Esophagus squamous epithelium (tissue), 5 donors: Measurements from ENCODE around the gene GPR151. TPM values are rescaled to one million over a fixed set of nuclear protein-coding genes. Genes with fewer than 3 reads are reported as not detected.

Experiments
- DNase-seq: peaks from one replicate; lab custom pipeline; 2025; lab: John Stamatoyannopoulos, UW
- H3K27ac ChIP-seq, 4 donors: fragments of 200-600 bp; sonication (generic); one replicate each; pipeline ENCODE4 v1.5.1; 2016 to 2019; ENCODE audit warnings: mild to moderate bottlenecking in 1 of 4
- H3K27me3 ChIP-seq, 4 donors: fragments of 200-600 bp; sonication (generic); 1 replicate in 3 of 4; 2 replicates in 1 of 4; pipeline versions ENCODE4 v1.5.1 to v1.6.0; 2017 to 2021; ENCODE audit warnings: antibody characterized with exemption in 1 of 4
- H3K36me3 ChIP-seq, 3 donors: fragments of 200-600 bp; sonication (generic); one replicate each; pipeline ENCODE4 v1.5.1; 2016 to 2019
- H3K4me1 ChIP-seq, 3 donors: fragments of 200-600 bp; sonication (generic); one replicate each; pipeline ENCODE4 v1.5.1; 2017 to 2019
- H3K4me3 ChIP-seq, 4 donors: fragments of 200-600 bp; sonication (generic); 1 replicate in 3 of 4; 2 replicates in 1 of 4; pipeline ENCODE4 v1.5.1; 2016 to 2019; ENCODE audit warnings: mild to moderate bottlenecking in 2 of 4, moderate library complexity in 1 of 4
- H3K9me3 ChIP-seq, 3 donors: fragments of 200-600 bp; sonication (generic); one replicate each; pipeline ENCODE4 v1.5.1; 2016 to 2019
- CTCF ChIP-seq, 6 experiments: fragments of 450-650 bp in 4 of 6; fragments of 200-600 bp in 2 of 6; sonication (generic) in 2 of 6; IDR thresholded peaks; one replicate each; pipeline ENCODE4 v1.5.1; 2016 to 2019; ENCODE audit warnings: antibody characterized with exemption in 6 of 6, mild to moderate bottlenecking in 4 of 6, moderate library complexity in 4 of 6
- POLR2A ChIP-seq, 4 donors: fragments of 450-650 bp; IDR thresholded peaks; one replicate each; pipeline ENCODE4 v1.6.1; 2017; ENCODE audit warnings: antibody characterized with exemption in 4 of 4, mild to moderate bottlenecking in 4 of 4, moderate library complexity in 3 of 4
- WGBS, 2 donors: methylation state at CpG; one replicate each; pipeline ENCODE4 v1.1.5; 2018; 5-methylcytosine and 5-hydroxymethylcytosine counted together
- intact Hi-C: fragments of 100-400 bp; cut with DNase I; formaldehyde crosslinking; loops from one replicate; pipeline ENCODE4 v1.15.0; 2022
- total RNA-seq, 4 donors: library from RNA; depleted of rRNA; stranded (reverse); fragments of >200 nt; gene quantifications; one replicate each; pipeline ENCODE4 v1.1.0, GENCODE V29; 2016
- donor health status: DM: yes; HTN: yes; CAD: no.

Gene GPR151
- total RNA-seq, 4 donors from 2014 or later, result not detected

GRCh38 chr5:146553446-146553845 lies 37.5 kb upstream of the GPR151 start:
- Histone ChIP-seq H3K4me1 (no peaks in the 10 kb centered on the region), H3K27me3 (peaks cover 0 to 22% (median 0%) of the 10 kb centered on the region in 4 donors), H3K9me3 (no peaks in the 10 kb centered on the region), H3K4me3 (no peak overlapping the region), H3K36me3 (no peaks in the 10 kb centered on the region), H3K27ac (no peak overlapping the region)
- DNase-seq, result no peak
- TF ChIP-seq CTCF (IDR thresholded peaks at IDR 0.05) (no peak), POLR2A (IDR thresholded peaks at IDR 0.05) (no peak)
- intact Hi-C loops, result no loop called here
- 35 to 38% methylated on average over 3 of the region's 3 CpGs for WGBS, 2 donors

DNA sequence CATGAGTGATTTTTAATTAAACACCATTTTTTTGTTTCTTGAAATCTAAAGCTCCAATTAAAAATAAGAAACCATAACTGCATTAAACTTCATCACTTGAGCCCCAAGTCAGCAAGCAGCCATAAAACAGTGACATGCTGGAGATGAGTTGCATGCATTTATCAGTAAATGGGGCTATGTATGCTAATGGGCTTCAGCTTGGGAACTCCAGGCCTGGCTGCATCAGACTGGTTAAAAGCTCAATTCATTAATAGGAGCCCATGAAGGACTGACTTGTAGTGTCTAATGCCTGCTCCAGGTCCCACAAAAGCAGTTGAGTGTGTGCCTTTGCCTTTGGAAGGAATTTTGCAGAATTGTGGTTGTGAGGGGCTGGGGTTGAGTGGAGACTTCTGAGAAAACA lies 33.6 kb upstream of the GPR151 start:
- DNase-seq, result no peak
- Histone ChIP-seq H3K4me3 (no peak overlapping the region), H3K4me1 (no peaks in the 10 kb centered on the region), H3K36me3 (no peaks in the 10 kb centered on the region), H3K27ac (no peak overlapping the region), H3K27me3 (peaks cover 0 to 30% (median 0%) of the 10 kb centered on the region in 4 donors), H3K9me3 (no peaks in the 10 kb centered on the region)
- TF ChIP-seq CTCF (IDR thresholded peaks at IDR 0.05) (no peak), POLR2A (IDR thresholded peaks at IDR 0.05) (no peak)
- intact Hi-C loops, result no loop called here

- H3K4me1 ChIP-seq, result no peaks in the 10 kb centered on the region
- intact Hi-C loops, result no loop called here
- TF ChIP-seq POLR2A (IDR thresholded peaks at IDR 0.05), result no peak
- TF ChIP-seq CTCF (IDR thresholded peaks at IDR 0.05), result no peak
- no peak for DNase-seq
- H3K27me3 ChIP-seq, result peaks cover 0 to 30% (median 0%) of the 10 kb centered on the region in 4 donors
- H3K27ac ChIP-seq, result no peak overlapping the region
- 38 to 47% methylated on average over 2 of the region's 2 CpGs for WGBS, 2 donors
- no peaks in the 10 kb centered on the region for H3K9me3 ChIP-seq
- no peaks in the 10 kb centered on the region for H3K36me3 ChIP-seq
- H3K4me3 ChIP-seq, result no peak overlapping the region
Measured at GRCh38 chr5:146548781-146549449, 32.9 kb upstream of the GPR151 start.

- peaks cover 0 to 17% (median 0%) of the 10 kb centered on the region in 3 donors for H3K4me1 ChIP-seq
- H3K4me3 ChIP-seq, result no peak overlapping the region
- no peak overlapping the region for H3K27ac ChIP-seq
- DNase-seq, result no peak
- intact Hi-C loops, result loop anchor here (5.0 kb wide), 1 partner anchor 423 kb away; no protein-coding TSS in a partner anchor
- TF ChIP-seq CTCF (IDR thresholded peaks at IDR 0.05) (no peak), POLR2A (IDR thresholded peaks at IDR 0.05) (no peak)
- no peaks in the 10 kb centered on the region for H3K36me3 ChIP-seq
- peaks cover 0 to 32% (median 0%) of the 10 kb centered on the region in 4 donors for H3K27me3 ChIP-seq
- no peaks in the 10 kb centered on the region for H3K9me3 ChIP-seq
Measured at GRCh38 chr5:146544232-146544631, 28.2 kb upstream of the GPR151 start.

GRCh38 chr5:146541958-146542849 lies 26.2 kb upstream of the GPR151 start:
- Histone ChIP-seq H3K4me3 (no peak overlapping the region), H3K4me1 (peaks cover 0 to 17% (median 0%) of the 10 kb centered on the region in 3 donors), H3K27me3 (peaks cover 0 to 43% (median 0%) of the 10 kb centered on the region in 4 donors), H3K27ac (no peak overlapping the region), H3K9me3 (no peaks in the 10 kb centered on the region), H3K36me3 (no peaks in the 10 kb centered on the region)
- intact Hi-C loops, result loop anchor here (5.0 kb wide), 1 partner anchor 425 kb away; no protein-coding TSS in a partner anchor
- DNase-seq, result no peak
- 24 to 29% methylated on average over 13 to 15 of the region's 16 CpGs for WGBS, 2 donors
- TF ChIP-seq POLR2A (IDR thresholded peaks at IDR 0.05) (no peak), CTCF (IDR thresholded peaks at IDR 0.05) (peak; percentile 51 to 91 (median 80))
